GM21723 (cell line): ENCODE measurements around the gene CYBC1.

Experiments
- ATAC-seq: cut with Tn5 transposase; IDR thresholded peaks from one replicate; pipeline ENCODE4 v1.9.1; 2021; ENCODE audit warnings: mild to moderate bottlenecking, moderate library complexity; ENCODE audit not compliant: unreplicated experiment

CYBC1 gene

DNA sequence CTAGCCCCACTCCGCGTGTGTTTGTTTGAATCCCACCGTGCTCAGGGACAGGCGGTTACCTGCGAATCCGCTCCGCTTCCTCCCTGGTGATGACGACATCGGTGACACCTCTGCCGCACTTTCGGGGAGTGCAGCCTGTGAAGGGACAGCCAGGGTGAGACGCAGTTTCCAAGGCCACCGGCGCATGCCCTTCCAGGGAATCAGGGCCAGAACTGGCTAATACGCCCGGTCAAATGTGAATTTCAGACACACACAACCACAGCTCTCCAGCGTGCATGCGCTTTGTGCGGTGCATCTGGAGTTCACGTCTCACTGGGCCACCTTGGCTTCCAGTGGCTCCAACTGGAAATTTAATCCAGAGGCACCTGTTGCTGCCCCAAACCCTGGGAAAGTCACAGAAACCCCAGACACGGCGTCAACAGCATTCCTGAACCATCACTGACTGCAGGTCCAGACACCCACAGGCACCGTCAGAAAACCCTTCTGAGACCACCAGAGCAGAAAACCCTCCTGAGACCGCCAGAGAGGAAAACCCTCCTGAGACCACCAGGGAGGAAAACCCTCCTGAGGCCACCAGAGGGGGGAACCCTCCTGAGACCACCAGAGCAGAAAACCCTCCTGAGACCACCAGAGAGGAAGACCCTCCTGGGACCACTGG, 39.0 kb downstream of the CYBC1 start:
- no peak for ATAC-seq

DNA sequence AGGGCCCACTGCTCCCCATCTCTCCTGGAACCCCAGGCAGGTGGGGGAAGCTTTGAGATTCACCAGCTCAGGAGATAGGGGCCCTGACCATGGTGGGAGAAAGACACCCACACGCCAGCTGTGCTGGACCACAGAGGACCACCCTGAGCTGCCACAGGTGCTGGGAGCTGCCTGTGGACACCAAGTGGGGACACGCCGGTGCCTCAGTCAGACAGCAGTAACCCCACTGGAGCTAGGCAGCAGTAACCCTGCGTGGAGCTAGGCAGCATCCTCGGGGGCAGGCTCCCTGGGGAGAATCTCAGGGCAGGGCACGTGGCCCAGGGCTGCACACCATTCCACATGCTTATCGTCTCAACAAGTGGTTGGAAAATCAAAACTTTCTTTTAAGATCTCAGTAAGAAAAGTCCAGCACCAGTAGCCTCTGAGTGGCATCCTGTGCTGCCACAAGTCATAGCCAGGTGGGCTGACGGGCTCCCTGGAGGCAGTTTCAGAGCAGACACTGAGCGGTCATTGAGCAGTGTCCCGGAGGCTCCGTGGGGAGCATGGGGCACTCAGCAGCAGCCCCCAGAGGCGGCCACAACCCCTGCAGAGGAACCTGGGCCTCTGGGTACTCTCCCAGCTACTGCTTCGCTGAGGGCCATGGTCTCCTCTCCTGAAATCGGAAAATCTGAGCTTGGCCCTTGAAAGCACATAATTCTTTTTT, 40.4 kb downstream of the CYBC1 start:
- no peak for ATAC-seq

DNA sequence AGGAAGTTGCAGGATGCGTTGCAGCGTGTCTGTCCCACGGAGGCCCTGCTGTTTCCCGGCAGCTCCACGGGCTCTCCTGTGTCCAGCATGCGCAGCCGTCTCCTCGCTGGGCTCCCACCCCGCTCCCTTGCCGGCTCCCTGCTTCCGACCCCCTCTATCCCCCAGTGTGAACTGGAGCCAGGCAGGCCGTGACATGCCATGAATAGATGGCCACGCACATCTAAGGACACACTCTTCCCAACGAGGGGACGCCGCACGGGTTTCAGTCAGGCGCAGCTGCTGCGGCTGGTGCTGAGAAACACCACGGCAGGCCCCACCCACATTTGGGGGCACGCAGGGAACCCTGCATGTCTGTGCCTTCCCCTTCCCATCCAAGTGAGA, 41.6 kb downstream of the CYBC1 start:
- no peak for ATAC-seq

DNA sequence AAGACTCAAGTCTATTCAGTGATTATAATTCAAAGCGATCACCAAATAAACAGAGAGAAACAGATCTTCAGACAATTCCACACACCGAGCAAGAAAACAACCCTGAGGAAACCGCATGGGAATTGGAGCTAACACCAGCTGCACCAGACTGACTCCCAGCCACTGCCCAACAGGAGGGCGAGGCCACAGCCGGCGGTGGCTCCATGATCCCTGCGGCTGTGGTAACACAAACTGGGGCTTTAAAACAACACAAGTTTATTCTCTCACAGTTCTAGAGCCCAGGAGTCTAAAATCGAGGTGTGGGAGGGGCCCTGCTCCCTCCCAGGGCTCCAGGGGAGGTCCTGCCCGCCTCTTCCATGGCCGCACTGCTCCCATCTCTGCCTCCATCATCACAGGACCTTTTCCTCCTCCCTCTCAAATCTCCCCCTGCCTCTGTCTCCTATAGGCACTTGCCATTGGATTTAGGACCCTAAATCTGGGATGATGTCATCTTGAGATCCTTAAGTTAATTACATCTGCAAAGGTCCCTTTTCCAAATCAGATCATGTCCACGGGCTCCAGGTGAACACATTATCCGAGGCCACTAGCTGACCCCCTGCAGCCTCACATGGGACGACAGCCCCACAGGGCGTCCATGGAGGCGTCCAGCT, 42.1 kb downstream of the CYBC1 start:
- no peak for ATAC-seq

DNA sequence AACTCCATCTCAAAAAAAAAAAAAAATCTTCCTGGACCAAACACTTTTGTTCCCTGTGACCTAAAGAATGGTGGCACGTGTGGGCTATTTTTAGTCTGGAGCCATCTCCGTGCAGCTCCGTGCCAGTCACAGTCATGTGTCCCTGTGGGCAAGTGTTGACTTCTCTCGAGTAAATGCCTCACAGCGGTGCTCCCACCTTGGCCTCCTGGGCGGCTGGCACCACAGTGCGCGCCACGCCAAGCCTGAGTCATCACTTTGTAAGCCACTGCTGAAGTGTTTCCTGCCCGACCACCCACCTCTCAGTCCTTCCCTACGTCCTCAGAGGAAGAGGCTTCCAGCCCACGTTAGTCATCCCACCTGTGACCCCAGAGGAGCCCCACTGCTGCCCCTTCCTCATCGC, 43.3 kb downstream of the CYBC1 start:
- no peak for ATAC-seq

DNA sequence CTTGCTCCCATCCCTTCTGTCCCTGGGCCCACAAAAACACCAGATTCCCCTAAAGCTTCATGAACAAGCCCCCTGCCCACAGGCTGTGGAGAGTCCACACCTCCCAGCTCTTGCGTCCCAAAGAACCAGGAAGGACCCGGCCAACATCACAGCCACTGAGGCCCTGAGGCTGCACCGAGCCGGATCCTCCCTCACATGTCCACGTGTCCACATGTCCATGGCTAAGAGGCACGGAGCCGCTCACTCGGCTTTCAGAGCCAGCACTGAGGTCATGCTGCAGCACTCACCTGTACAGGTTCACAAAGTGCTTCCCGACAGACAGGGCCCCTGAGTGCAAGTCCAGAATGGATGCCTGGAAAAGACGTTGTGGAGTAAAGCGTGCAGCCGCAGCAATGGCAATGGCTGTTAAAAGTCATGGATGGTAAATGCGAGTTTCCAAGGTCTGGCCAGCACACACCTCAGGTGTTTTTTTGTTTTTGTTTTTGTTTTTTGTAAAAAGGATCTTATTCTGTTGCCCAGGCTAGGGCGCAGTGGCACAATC, 44.4 kb downstream of the CYBC1 start:
- ATAC-seq: no peak

DNA sequence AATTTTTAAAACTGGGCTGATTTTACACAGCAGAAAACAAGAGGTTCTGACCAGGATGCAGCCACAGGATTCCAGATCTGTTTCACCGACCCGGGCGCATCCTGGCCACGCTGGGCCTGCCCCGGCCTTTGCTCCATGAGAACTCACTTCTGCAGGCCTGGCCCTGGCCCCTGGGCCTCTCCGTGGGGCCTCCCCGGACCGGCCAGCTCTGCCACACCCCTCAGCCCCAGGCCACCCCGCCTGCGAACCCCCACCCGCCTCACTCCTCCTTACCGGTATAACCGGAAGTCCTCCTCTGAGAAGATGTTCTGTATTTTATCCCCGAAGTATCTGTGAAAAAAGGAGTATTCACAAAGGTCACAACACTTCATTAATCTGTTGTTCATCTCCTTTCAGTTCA, 45.5 kb downstream of the CYBC1 start:
- no peak for ATAC-seq

DNA sequence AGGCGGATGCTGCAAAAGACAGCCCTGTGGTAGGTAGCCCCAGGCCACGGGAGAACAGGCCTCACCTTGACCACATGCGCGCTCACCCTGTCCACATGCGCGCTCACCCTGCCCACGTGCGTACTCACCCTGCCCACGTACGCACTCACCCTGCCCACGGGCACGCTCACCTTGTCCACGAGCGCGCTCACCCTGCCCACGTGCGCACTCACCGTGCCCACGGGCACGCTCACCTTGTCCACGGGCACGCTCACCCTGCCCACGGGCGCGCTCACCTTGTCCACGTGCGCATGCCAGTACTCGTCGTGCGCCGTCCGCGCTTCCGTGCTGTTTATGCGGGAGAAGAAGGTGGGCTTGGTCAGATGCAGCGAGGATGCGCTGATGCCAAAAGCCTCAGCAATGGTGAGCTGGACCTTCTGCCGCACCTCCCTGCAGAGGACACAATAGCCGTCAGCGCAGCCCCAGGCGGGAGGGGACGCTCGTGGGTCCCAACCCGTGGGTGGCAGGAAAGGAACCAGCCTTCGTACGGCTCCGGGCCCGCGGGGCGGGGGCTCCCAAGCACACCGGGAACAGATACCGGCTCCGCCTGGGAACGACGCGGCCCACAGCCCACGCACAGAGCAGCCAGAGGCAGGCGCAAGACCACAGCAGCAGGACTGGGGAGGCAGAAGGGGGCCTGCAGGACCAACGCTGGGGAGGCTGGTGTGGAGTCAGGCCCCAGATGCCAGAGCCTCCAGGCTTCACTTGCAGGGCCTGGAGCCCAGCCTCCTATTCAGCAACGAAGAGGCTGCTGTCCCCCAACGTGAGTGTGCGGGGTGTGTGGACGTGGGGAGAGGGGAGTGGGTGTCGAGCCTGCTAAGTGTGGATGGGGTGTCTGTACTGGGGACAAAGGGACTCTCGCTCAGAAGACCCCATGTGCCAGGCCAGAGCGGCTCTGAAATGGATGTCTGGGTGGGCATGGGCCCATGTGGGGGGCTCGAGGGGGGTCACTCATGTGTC, 46.6 kb downstream of the CYBC1 start:
- no peak for ATAC-seq

DNA sequence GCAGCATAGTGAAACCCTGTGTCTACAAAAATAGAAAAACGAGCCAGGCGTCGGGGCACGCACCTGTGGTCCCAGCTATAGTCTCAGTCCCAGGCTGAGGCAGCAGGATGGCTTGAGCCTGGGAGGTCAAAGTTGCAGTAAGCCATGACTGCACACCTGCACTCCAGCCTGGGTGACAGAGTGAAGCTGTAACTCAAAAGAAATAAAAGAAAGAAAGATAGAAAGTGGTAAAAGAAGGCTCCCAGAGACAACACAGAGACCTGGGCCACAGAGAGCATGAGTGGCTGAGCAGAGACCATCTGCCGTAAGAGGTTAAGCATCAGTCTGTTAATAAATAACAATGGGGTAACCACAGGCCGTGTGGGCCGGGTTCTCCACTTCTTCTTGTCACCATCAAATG, 47.7 kb downstream of the CYBC1 start:
- ATAC-seq: peak; percentile 53

DNA sequence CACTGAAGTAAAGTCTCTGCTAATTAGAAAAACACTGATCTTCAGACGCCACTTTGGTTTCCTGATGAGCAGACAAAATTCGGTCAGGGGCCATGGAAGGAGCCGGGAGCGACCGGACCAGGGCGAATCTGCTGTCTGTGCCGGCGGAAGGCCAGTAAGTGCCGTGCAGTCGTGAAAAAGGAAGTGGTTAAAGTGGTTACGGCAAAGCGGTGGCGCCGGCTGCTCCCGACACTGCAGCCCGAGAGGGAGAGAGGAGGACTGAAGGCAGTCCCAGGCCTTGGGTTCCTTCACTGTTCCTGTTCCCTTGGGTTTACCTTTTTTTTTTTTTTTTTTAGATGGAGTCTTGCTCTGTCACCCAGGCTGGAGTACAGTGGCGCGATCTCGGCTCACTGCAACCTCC, 49.7 kb downstream of the CYBC1 start:
- ATAC-seq: no peak

DNA sequence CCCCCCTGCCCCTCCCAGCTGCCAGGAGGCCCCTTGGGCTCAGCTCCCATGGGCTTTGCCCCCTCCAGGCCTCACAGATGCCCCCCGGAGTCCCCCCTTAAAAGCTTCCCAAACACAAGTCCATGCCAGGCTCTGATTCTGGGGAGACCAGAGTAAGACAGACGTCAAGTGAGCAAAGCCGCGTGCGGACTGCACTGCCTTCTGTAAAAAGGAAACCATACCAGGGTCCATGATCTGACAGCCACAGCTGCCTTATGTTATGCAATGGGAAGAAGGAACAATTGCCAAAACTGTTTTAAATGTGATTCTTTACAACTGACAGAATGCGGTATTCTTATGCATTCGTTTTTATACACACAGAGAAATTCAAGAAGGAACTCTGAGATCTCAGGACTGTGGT, 50.3 kb downstream of the CYBC1 start:
- ATAC-seq: no peak

DNA sequence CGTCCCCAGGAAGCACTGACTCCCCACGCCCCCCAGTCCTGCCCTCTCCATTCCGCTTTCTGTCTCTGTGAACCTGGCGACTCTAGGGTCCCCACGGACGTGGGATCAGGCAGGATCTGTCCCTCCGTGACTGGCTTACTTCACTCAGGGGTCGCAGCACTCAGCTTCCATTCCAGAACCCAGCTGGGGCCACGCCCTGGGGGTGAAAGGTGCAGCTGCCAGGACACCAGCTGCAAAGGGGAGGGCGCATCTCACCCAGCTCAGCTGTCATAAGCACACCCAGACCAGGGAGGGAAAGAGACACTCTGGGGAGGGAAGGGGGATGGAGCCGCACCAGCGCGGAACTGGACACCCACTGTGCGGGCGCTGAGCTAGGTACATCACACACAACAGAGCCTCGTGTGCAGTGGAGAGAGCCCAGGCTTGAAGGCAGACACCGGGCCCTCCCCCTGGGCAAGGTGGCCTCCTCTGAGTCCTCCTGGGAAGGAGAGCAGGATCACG, 50.9 kb downstream of the CYBC1 start:
- no peak for ATAC-seq

DNA sequence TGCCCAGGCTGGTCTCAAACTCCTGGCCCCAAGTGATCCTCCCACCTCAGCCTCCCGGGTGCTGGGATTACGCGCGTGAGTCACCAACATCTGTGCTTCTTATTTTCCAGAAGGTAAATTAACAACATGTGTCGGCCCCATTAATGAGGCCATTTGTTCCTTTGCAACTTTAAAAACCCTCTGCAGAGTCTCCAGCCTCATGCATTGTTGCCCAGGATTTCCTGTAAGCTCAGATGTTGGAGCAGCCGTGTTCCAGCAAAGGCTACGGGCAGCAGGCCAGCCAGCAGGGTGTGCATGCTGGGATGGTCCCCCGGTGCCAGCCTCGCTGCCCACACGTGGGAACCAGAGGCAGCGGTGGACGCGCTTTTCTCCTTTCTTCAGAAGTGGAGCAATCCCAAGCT, 51.5 kb downstream of the CYBC1 start:
- ATAC-seq: no peak

DNA sequence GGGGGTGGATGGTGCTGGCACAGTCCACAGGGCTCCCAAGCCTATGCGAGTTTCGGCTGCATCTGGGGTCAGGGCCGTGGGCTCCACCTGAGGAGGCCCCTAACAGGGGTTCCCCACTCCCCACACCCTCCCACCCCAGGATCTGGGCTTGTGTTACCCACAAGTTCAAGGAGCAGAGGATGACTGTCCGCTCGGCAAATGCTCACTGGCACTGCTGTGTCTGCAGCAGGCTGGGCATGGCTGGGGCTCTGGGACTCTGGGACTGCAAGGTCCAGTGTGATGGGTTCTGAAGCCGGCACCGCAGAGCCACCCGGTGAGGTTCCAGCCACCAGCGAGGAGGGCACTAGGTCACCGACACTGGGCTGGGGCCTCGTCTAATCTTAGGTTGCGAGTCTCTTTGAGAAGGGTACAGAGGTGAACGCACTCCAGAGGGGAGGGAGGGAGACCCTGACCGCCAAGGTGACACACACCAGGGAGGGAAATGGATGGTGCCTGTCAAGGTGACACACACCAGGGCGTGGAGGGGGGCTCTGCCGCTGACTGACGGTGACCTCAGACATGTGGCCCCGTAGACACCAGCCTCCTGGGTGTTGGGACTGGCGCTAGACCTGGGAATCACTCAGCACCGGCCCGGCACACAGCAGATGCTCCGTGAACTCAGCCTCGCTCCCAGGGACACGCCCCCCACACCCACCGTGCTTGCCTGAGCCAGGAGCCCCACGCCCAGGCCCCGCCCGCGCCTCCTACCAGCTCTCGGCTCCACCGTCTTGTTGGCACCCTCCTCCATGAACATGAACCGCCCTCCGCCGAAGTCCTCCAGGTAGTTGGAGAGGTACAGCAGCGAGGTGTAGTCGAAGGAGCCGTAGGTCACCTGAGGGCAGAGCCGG, 52.9 kb downstream of the CYBC1 start:
- no peak for ATAC-seq

DNA sequence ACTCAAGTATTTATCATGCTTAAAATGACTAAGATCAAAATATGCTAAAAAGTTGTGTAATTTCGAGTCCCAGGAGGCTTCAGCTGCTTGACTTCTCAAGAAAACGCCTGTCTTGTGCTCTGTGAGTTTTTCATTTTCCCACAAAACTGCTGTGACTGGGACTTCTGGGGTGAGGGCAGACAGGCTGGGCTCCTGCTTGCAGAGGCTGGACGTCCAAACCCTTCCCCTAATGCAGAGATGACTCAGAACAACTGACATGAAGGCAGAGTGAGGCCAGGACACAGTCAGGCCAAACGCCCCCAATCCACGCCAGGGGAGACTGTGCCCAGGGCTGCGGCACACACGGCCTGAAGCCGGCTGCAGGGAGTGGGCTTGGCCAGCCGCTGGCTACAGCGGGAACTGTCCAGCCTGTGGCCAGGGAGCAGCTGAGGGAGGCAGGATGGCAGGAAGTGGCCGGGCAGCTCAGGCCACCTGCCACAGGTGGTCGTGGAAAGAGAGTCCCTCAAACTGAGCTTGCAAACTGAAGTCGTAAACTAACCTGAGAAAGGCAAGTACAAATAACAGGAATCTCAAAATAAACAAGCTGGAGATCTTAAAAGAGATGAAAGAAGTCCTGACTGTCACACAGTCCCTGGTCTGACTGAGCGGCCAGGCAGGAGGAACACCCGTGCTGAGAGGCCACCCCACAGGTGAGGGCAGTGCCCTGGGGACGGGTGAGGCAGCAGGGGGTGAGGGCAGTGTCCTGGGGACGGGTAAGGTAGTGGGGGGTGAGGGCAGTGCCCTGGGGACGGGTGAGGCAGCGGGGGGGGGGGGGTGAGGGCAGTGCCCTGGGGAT, 53.7 kb downstream of the CYBC1 start:
- no peak for ATAC-seq

DNA sequence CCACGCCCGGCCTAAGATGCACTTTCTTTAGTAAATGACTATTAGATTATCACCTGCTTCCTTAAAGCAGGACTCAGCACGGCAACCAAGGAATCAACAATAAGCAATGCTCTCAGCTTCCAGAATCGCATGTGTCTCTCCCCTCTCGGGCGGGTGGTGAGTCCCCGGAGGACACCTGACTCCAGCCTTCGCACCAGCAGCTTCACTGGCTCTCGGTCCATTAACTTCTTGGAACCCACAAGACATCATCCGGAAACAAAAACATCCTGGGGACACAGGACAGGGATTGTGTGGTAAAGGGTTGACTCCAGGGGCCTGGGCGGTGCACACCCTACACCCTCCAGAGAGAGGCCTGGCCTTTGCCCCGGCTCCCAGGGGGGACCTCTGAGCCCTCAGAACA, 56.3 kb downstream of the CYBC1 start:
- no peak for ATAC-seq

DNA sequence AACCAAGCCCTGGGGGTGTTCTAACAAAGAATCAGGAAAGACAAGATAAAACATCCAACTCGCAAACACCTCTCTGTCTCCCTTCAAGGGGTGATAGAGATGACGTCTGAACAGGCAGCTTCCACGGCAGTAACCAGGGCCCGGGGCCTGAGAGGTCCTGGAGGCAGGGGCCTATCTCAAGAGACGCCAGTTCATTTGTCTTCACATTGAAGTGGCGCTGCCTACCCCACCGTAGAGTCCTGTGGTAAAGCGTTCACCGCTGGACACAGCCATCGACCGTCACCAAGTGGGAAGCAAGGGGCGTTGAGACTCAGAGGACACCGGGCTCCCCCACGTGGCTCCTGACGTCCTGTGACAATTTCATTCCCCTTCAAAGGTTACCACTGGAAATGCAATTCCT, 57.6 kb downstream of the CYBC1 start:
- no peak for ATAC-seq
